ENCODE measurements around the gene KDM2B. TPM values are rescaled to one million over a fixed set of nuclear protein-coding genes. Genes with fewer than 3 reads are reported as not detected.

KDM2B gene
- total and polyA plus RNA-seq, 2 donors (not counting 3 experiments of a cell fraction or from before 2014, with no cell fraction given) = 26.8 to 37.3 TPM

- Histone ChIP-seq H3K27ac (ENCODE audit: insufficient read depth, low read depth, low read length) (no peak overlapping the region), H4K20me1 (replicated peaks; ENCODE audit: control insufficient read depth, extremely low read depth, insufficient read depth, low read length) (no peaks in the 10 kb centered on the region), H3K27me3 (ENCODE audit: control insufficient read depth in 2 of 2, insufficient read depth in 2 of 2, low read length in 2 of 2) (no peaks in the 10 kb centered on the region), H3K4me2 (ENCODE audit: insufficient read depth, low read length) (no peak overlapping the region), H3K79me2 (ENCODE audit: control insufficient read depth, insufficient read depth, low read length) (no peaks in the 10 kb centered on the region), H3K36me3 (ENCODE audit: control insufficient read depth in 2 of 2, extremely low read depth in 1 of 2, insufficient read depth in 2 of 2, low read length in 2 of 2) (no peaks in the 10 kb centered on the region), H2AFZ (ENCODE audit: low read depth, low read length) (no peak overlapping the region), H3K9ac (replicated peaks; ENCODE audit: extremely low read depth, insufficient read depth, low read length) (no peak overlapping the region), H3K4me1 (ENCODE audit: control insufficient read depth, extremely low read depth, insufficient read depth, low read length) (no peaks in the 10 kb centered on the region), H3K9me3 (replicated peaks; ENCODE audit: control insufficient read depth, insufficient read depth, low read length) (no peaks in the 10 kb centered on the region), H3K4me3 (replicated peaks in 1 of 3; ENCODE audit: insufficient read depth in 1 of 3, low read depth in 1 of 3, low read length in 3 of 3) (no peak overlapping the region), H3K9me1 (replicated peaks; ENCODE audit: control insufficient read depth, extremely low read depth, insufficient read depth, low read length) (no peaks in the 10 kb centered on the region)
- POLR2A ChIA-PET = no interaction called here
- TF ChIP-seq MAX (IDR thresholded peaks at IDR 0.05; ENCODE audit: insufficient read depth, insufficient read length) = no peak
- TF ChIP-seq CTCF (IDR thresholded peaks at IDR 0.05; ENCODE audit: extremely low read depth in 1 of 2, insufficient read depth in 1 of 2, low read depth in 1 of 2, low read length in 2 of 2) = no peak
- no peak for TF ChIP-seq EZH2 (IDR thresholded peaks at IDR 0.05; ENCODE audit: borderline replicate concordance, low read depth, low read length, severe bottlenecking)
- no peak for TF ChIP-seq JUN (IDR thresholded peaks at IDR 0.05; ENCODE audit: borderline replicate concordance, insufficient read depth, insufficient read length, low read depth)
- no peak for TF ChIP-seq FOS (IDR thresholded peaks at IDR 0.05; ENCODE audit: borderline replicate concordance, insufficient read depth, low read length)
- TF ChIP-seq POLR2A (IDR thresholded peaks at IDR 0.05; ENCODE audit: low read depth, low read length) = no peak
- no peak for TF ChIP-seq GATA2 (IDR thresholded peaks at IDR 0.05; ENCODE audit: insufficient read depth, insufficient read length, low read depth, low read length)
- TF ChIP-seq POLR2AphosphoS5 (IDR thresholded peaks at IDR 0.05; ENCODE audit: insufficient read depth, low read depth, low read length) = no peak
- no peak for TF ChIP-seq MYC (IDR thresholded peaks at IDR 0.05; ENCODE audit: low read depth, low read length)
- BruUV-seq (replicated peaks) = no TSS peak
- dilution Hi-C loops (cut with MboI; ENCODE audit: extremely low pct_ligation_motif_present, low sequenced_read_pairs) = no loop called here
- intact Hi-C loops (cut with micrococcal nuclease) = no loop called here
- CTCF ChIA-PET = no interaction called here
- no peak for DNase-seq (ENCODE audit: low read depth, low spot score)
- FAIRE-seq = no peak
Measured at GRCh38 chr12:121514184-121514742, 66.6 kb downstream of the KDM2B start.
